Kidney (tissue), 14 donors: ENCODE measurements around the gene SKI. TPM values are rescaled to one million over a fixed set of nuclear protein-coding genes. Genes with fewer than 3 reads are reported as not detected.
A peak's percentile ranks its signal among the peaks of the same experiment; 100 is the strongest.
"Not testable (repeated sequence)": the region's sequence is repeated elsewhere in the genome, so short reads cannot be mapped to it uniquely, and the experiment has no call there.

ENCODE experiments used
- DNase-seq, 5 donors: peaks; one replicate each; pipeline ENCODE4 v3.0.0-alpha.2; 2013 to 2020
- FAIRE-seq: peaks from 2 replicates; lab custom pipeline; 2012; peaks lifted over from hg19 to GRCh38; lab: Jason Lieb, UNC
- H3K27ac ChIP-seq, 2 donors: one replicate each; pipeline ENCODE4 v1.7.0; 2013; ENCODE audit warnings: low read depth in 2 of 2, low read length in 2 of 2, inconsistent platforms in 1 of 2
- H3K27me3 ChIP-seq: one replicate; pipeline ENCODE4 v1.7.1; 2013; ENCODE audit warnings: low read length, inconsistent platforms; ENCODE audit not compliant: control insufficient read depth, insufficient read depth
- H3K36me3 ChIP-seq, 3 donors: one replicate each; pipeline versions ENCODE4 v1.7.0 to v1.7.1; 2013; ENCODE audit warnings: low read length in 3 of 3, control low read depth in 1 of 3, inconsistent platforms in 1 of 3; ENCODE audit not compliant: insufficient read depth in 3 of 3, control insufficient read depth in 2 of 3
- H3K4me1 ChIP-seq, 3 donors: one replicate each; pipeline versions ENCODE4 v1.7.0 to v1.7.1; 2013; ENCODE audit warnings: low read length in 3 of 3, inconsistent platforms in 1 of 3, low read depth in 1 of 3; ENCODE audit not compliant: control insufficient read depth in 2 of 3, insufficient read depth in 2 of 3
- H3K4me3 ChIP-seq, 3 donors: one replicate each; pipeline versions ENCODE4 v1.7.0 to v1.8.1; 2013; ENCODE audit warnings: low read length in 3 of 3, control low read depth in 1 of 3, inconsistent platforms in 1 of 3
- H3K9ac ChIP-seq, 3 donors: one replicate each; pipeline versions ENCODE4 v1.7.0 to v1.7.1; 2013; ENCODE audit warnings: low read length in 3 of 3, control low read depth in 1 of 3, inconsistent platforms in 1 of 3
- H3K9me3 ChIP-seq, 3 donors: one replicate each; pipeline versions ENCODE4 v1.7.0 to v1.7.1; 2013; ENCODE audit warnings: low read length in 3 of 3, control low read depth in 1 of 3, inconsistent platforms in 1 of 3; ENCODE audit not compliant: control insufficient read depth in 2 of 3, insufficient read depth in 1 of 3
- intact Hi-C: fragments of 100-400 bp; cut with DNase I; formaldehyde crosslinking; loops from one replicate; pipeline ENCODE4 v1.11.1; 2022
- polyA plus RNA-seq: library from polyadenylated mRNA; stranded (reverse); fragments of 350-450 nt; fragmentation: Illumina TruSeq; extraction: RNeasy Lipid Tissue Mini Kit (QIAGEN cat#74804); gene quantifications from one replicate; pipeline ENCODE4 v1.2.3, GENCODE V29; 2014; ENCODE audit warnings: low read depth, low replicate concordance; ENCODE audit not compliant: insufficient read depth
- total RNA-seq: library from RNA; stranded (reverse); fragmentation: NEBNext Ultra II Directional; extraction: Animal tissue kit (Norgen Biotek cat#: 25700); gene quantifications from one replicate; pipeline ENCODE4 v1.2.1, GENCODE V29; 2021
- TF ChIP-seq, protein P1 (sequence below): IDR thresholded peaks from 3 replicates; pipeline ENCODE4 v1.5.1; 2012; ENCODE audit warnings: mild to moderate bottlenecking, moderate library complexity, borderline replicate concordance; ENCODE audit not compliant: insufficient read depth; ENCODE audit errors: extremely low read depth
- donor health status: control.
- donor health status: control.
- donor health status: control.
- donor health status: control.
- donor health status: control.
- donor health status: DM: yes; HTN: yes; CAD: no.
- donor health status: Normal renal cell carcinoma (clear cell type).

Gene SKI
- total and polyA plus RNA-seq, 2 donors from 2014 or later = 9.2 to 78.6 TPM

GRCh38 chr1:2323451-2323974, 95.4 kb downstream of the SKI start:
- peak in 1 of 5 donors; percentile 66 for DNase-seq
- TF ChIP-seq, protein P1, sequence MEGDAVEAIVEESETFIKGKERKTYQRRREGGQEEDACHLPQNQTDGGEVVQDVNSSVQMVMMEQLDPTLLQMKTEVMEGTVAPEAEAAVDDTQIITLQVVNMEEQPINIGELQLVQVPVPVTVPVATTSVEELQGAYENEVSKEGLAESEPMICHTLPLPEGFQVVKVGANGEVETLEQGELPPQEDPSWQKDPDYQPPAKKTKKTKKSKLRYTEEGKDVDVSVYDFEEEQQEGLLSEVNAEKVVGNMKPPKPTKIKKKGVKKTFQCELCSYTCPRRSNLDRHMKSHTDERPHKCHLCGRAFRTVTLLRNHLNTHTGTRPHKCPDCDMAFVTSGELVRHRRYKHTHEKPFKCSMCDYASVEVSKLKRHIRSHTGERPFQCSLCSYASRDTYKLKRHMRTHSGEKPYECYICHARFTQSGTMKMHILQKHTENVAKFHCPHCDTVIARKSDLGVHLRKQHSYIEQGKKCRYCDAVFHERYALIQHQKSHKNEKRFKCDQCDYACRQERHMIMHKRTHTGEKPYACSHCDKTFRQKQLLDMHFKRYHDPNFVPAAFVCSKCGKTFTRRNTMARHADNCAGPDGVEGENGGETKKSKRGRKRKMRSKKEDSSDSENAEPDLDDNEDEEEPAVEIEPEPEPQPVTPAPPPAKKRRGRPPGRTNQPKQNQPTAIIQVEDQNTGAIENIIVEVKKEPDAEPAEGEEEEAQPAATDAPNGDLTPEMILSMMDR = no peak
- H3K27me3 ChIP-seq = no peaks in the 10 kb centered on the region
- no peak overlapping the region for H3K9ac ChIP-seq
- no peaks in the 10 kb centered on the region for H3K9me3 ChIP-seq
- FAIRE-seq = no peak
- intact Hi-C loops = no loop called here
- peaks cover 0 to 26% (median 0%) of the 10 kb centered on the region in 3 donors for H3K4me1 ChIP-seq
- H3K36me3 ChIP-seq = no peaks in the 10 kb centered on the region
- no peak overlapping the region for H3K4me3 ChIP-seq
- no peak overlapping the region for H3K27ac ChIP-seq

- no peaks in the 10 kb centered on the region for H3K9me3 ChIP-seq
- no peak for FAIRE-seq
These were observed 96.6 kb downstream of the SKI start for GRCh38 chr1:2324553-2325366.

GRCh38 chr1:2326524-2326923, 98.4 kb downstream of the SKI start:
- Histone ChIP-seq H3K9ac (no peak overlapping the region), H3K36me3 (no peaks in the 10 kb centered on the region), H3K4me3 (no peak overlapping the region), H3K4me1 (peaks cover 0 to 12% (median 0%) of the 10 kb centered on the region in 3 donors), H3K27me3 (no peaks in the 10 kb centered on the region), H3K27ac (no peak overlapping the region), H3K9me3 (no peaks in the 10 kb centered on the region)
- FAIRE-seq = no peak
- intact Hi-C loops = no loop called here
- TF ChIP-seq, protein P1 = no peak
- DNase-seq = no peak

More at GRCh38 chr1:2324553-2325366, 96.6 kb downstream of the SKI start:
- H3K36me3 ChIP-seq = no peaks in the 10 kb centered on the region
- peaks cover 0 to 22% (median 0%) of the 10 kb centered on the region in 3 donors for H3K4me1 ChIP-seq
- H3K27ac ChIP-seq = no peak overlapping the region
- H3K4me3 ChIP-seq = no peak overlapping the region
- no peak overlapping the region for H3K9ac ChIP-seq
- H3K27me3 ChIP-seq = no peaks in the 10 kb centered on the region
- TF ChIP-seq, protein P1 = no peak
- no peak for DNase-seq
- intact Hi-C loops = no loop called here

GRCh38 chr1:2327162-2327561, 99.0 kb downstream of the SKI start:
- H3K4me3 ChIP-seq, H3K36me3 ChIP-seq, H3K9ac ChIP-seq, DNase-seq, H3K9me3 ChIP-seq, intact Hi-C loops, H3K27ac ChIP-seq, H3K4me1 ChIP-seq, H3K27me3 ChIP-seq: not testable (repeated sequence)
- peak; percentile 47 for FAIRE-seq
